ENCODE measurements around the gene OGFOD1. TPM values are rescaled to one million over a fixed set of nuclear protein-coding genes. Genes with fewer than 3 reads are reported as not detected.

The OGFOD1 gene
- total and polyA plus RNA-seq, 2 of the 13 experiments (the other 11 are each of a cell fraction or from before 2014, with no cell fraction given) = 35.2 to 81.3 TPM

DNA sequence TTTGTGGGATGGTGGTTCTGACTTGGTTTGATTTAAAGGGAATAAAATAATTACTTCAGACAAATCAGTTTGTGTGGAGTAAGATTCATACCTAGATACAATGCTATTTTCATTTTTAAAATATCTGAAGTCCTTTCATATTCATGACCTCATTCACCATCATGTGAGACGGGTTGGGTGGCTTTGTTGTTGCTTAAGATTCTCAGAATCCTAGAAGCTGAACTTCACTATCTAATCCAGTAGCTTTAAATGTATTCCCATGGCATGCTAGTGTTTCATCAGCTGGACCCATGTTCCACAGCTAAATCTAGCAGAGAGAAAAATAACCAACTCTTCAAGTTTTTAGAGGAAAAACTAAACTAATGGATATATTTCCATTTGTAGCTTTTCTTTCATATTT lies 23.3 kb upstream of the OGFOD1 start:
- no peak overlapping the region for H2AFZ ChIP-seq (ENCODE audit: low read length)
- DNase-seq (ENCODE audit: low spot score) (no peak), ATAC-seq (no peak), FAIRE-seq (no peak)
- no peaks in the 10 kb centered on the region for H3K9me3 ChIP-seq (ENCODE audit: low read length)
- peaks cover 5% of the 10 kb centered on the region for H4K20me1 ChIP-seq (ENCODE audit: insufficient read depth, low read length)
- no peak overlapping the region for H3K9ac ChIP-seq (ENCODE audit: insufficient read depth, low read depth, low read length)
- H3K4me1 ChIP-seq (ENCODE audit: insufficient read depth, low read length) = peaks cover 23% of the 10 kb centered on the region
- in situ Hi-C loops (cut with HindIII; ENCODE audit: extremely low pct_ligation_motif_present, low pct_unique_long_range_greater_than_20kb) (no loop called here), intact Hi-C loops (cut with micrococcal nuclease; ENCODE audit: unreplicated experiment) (loop anchor here (5.0 kb wide), 1 partner anchor 71 kb away; no protein-coding TSS in a partner anchor)
- 100% methylated on average over 1 of the region's 1 CpG for WGBS (ENCODE audit: low lambda C conversion rate)
- no peak overlapping the region for H3K4me3 ChIP-seq (replicated peaks in 1 of 3; ENCODE audit: insufficient read depth in 1 of 3, low read depth in 2 of 3, low read length in 3 of 3)
- no peak overlapping the region for H3K4me2 ChIP-seq (ENCODE audit: low read depth, low read length)
- no TSS peak for BruUV-seq (replicated peaks)
- POLR2A ChIA-PET = interaction anchor here (4.2 kb wide), 1 partner anchor 23 kb away, joined by 16 read pairs; the partner anchor contains the start of genes NUDT21 and OGFOD1
- TF ChIP-seq, protein P1, sequence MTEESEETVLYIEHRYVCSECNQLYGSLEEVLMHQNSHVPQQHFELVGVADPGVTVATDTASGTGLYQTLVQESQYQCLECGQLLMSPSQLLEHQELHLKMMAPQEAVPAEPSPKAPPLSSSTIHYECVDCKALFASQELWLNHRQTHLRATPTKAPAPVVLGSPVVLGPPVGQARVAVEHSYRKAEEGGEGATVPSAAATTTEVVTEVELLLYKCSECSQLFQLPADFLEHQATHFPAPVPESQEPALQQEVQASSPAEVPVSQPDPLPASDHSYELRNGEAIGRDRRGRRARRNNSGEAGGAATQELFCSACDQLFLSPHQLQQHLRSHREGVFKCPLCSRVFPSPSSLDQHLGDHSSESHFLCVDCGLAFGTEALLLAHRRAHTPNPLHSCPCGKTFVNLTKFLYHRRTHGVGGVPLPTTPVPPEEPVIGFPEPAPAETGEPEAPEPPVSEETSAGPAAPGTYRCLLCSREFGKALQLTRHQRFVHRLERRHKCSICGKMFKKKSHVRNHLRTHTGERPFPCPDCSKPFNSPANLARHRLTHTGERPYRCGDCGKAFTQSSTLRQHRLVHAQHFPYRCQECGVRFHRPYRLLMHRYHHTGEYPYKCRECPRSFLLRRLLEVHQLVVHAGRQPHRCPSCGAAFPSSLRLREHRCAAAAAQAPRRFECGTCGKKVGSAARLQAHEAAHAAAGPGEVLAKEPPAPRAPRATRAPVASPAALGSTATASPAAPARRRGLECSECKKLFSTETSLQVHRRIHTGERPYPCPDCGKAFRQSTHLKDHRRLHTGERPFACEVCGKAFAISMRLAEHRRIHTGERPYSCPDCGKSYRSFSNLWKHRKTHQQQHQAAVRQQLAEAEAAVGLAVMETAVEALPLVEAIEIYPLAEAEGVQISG (CRISPR knock-in tag; IDR thresholded peaks at IDR 0.05) = no peak
- TF ChIP-seq SIX4 (CRISPR knock-in tag; IDR thresholded peaks at IDR 0.05) (no peak), ZKSCAN5 (CRISPR knock-in tag; IDR thresholded peaks at IDR 0.05) (no peak)
- no peaks in the 10 kb centered on the region; a peak in 2 of 5 replicates for H3K27me3 ChIP-seq (ENCODE audit: control insufficient read depth in 1 of 2, insufficient read depth in 2 of 2, low read length in 2 of 2)
- H3K27ac ChIP-seq (ENCODE audit: extremely low read length, insufficient read depth, low read length) = no peak overlapping the region
- CTCF ChIA-PET (ENCODE audit: low intra/inter-chr PET ratio, low total read pairs) = no interaction called here
- peaks cover 14% of the 10 kb centered on the region for H3K79me2 ChIP-seq (ENCODE audit: insufficient read depth, low read length)
- peaks cover 6 to 18% of the 10 kb centered on the region in 2 experiments for H3K36me3 ChIP-seq (replicated peaks in 1 of 2; ENCODE audit: control insufficient read depth in 1 of 2, insufficient read depth in 2 of 2, low read length in 2 of 2)

DNA sequence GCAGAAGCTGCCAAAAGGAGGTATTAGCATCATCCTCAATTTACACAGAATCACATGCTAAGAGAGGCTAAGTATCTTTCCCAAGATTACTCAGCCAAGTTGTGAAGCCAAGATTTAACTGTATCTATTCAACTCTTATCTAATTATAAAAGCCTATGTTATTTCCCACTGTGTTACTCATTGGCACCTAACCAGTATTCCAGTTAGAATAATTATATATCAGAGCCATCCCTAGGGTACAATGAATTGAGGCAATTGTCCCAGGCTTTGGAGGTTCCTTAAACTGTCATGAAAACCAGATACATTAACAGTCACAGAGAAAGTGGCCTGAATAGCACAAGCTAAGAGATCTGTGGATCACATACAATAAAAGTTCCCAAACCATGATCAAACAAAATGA lies 15.1 kb upstream of the OGFOD1 start:
- no peak overlapping the region for H3K9ac ChIP-seq (ENCODE audit: insufficient read depth, low read depth, low read length)
- H2AFZ ChIP-seq (ENCODE audit: low read length) = no peak overlapping the region
- H3K36me3 ChIP-seq (replicated peaks in 1 of 2; ENCODE audit: control insufficient read depth in 1 of 2, insufficient read depth in 2 of 2, low read length in 2 of 2) = peaks cover 10 to 74% of the 10 kb centered on the region in 2 experiments
- no peak overlapping the region for H3K27ac ChIP-seq (ENCODE audit: extremely low read length, insufficient read depth, low read length)
- no peaks in the 10 kb centered on the region for H3K27me3 ChIP-seq (ENCODE audit: control insufficient read depth in 1 of 2, insufficient read depth in 2 of 2, low read length in 2 of 2)
- DNase-seq (ENCODE audit: low spot score) = no peak
- no peaks in the 10 kb centered on the region for H3K79me2 ChIP-seq (ENCODE audit: insufficient read depth, low read length)
- no peak overlapping the region for H3K4me2 ChIP-seq (ENCODE audit: low read depth, low read length)
- H3K4me1 ChIP-seq (ENCODE audit: insufficient read depth, low read length) = no peaks in the 10 kb centered on the region
- in situ Hi-C loops (cut with HindIII; ENCODE audit: extremely low pct_ligation_motif_present, low pct_unique_long_range_greater_than_20kb) = no loop called here
- intact Hi-C loops (cut with micrococcal nuclease; ENCODE audit: unreplicated experiment) = no loop called here
- no peak overlapping the region for H3K4me3 ChIP-seq (replicated peaks in 1 of 3; ENCODE audit: insufficient read depth in 1 of 3, low read depth in 2 of 3, low read length in 3 of 3)
- ChIA-PET CTCF (ENCODE audit: low intra/inter-chr PET ratio, low total read pairs) (no interaction called here), POLR2A (interaction anchor here (0.6 kb wide), 1 partner anchor 1011 kb away, joined by 3 read pairs; the partner anchor contains the start of genes CIAPIN1 and COQ9)
- ATAC-seq = no peak
- H4K20me1 ChIP-seq (ENCODE audit: insufficient read depth, low read length) = no peaks in the 10 kb centered on the region
- FAIRE-seq = no peak
- no TSS peak for BruUV-seq (replicated peaks)
- no peaks in the 10 kb centered on the region for H3K9me3 ChIP-seq (ENCODE audit: low read length)
- TF ChIP-seq ZNF703 (CRISPR knock-in tag; IDR thresholded peaks at IDR 0.05; ENCODE audit: borderline replicate concordance) (no peak), LCORL (IDR thresholded peaks at IDR 0.05) (no peak), LCORL (CRISPR knock-in tag; IDR thresholded peaks at IDR 0.05) (no peak), ZNF678 (CRISPR knock-in tag; IDR thresholded peaks at IDR 0.05) (no peak), JUND (CRISPR knock-in tag; IDR thresholded peaks at IDR 0.05) (no peak)
- TF ChIP-seq, protein P2, sequence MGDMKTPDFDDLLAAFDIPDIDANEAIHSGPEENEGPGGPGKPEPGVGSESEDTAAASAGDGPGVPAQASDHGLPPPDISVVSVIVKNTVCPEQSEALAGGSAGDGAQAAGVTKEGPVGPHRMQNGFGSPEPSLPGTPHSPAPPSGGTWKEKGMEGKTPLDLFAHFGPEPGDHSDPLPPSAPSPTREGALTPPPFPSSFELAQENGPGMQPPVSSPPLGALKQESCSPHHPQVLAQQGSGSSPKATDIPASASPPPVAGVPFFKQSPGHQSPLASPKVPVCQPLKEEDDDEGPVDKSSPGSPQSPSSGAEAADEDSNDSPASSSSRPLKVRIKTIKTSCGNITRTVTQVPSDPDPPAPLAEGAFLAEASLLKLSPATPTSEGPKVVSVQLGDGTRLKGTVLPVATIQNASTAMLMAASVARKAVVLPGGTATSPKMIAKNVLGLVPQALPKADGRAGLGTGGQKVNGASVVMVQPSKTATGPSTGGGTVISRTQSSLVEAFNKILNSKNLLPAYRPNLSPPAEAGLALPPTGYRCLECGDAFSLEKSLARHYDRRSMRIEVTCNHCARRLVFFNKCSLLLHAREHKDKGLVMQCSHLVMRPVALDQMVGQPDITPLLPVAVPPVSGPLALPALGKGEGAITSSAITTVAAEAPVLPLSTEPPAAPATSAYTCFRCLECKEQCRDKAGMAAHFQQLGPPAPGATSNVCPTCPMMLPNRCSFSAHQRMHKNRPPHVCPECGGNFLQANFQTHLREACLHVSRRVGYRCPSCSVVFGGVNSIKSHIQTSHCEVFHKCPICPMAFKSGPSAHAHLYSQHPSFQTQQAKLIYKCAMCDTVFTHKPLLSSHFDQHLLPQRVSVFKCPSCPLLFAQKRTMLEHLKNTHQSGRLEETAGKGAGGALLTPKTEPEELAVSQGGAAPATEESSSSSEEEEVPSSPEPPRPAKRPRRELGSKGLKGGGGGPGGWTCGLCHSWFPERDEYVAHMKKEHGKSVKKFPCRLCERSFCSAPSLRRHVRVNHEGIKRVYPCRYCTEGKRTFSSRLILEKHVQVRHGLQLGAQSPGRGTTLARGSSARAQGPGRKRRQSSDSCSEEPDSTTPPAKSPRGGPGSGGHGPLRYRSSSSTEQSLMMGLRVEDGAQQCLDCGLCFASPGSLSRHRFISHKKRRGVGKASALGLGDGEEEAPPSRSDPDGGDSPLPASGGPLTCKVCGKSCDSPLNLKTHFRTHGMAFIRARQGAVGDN (CRISPR knock-in tag; IDR thresholded peaks at IDR 0.05) = no peak
- TF ChIP-seq, protein P1 (CRISPR knock-in tag; IDR thresholded peaks at IDR 0.05) = no peak

Measured in HepG2 (cell line).